HFF-Myc (cell line): ENCODE measurements around the gene HSF2.

ENCODE experiments used
- DNase-seq: peaks from one replicate; pipeline ENCODE4 v3.0.0-alpha.2; 2011; ENCODE audit warnings: low read depth; ENCODE audit errors: extremely low read depth
- H3K4me3 ChIP-seq: replicated peaks from 2 replicates; pipeline ENCODE4 v1.5.1; 2011; ENCODE audit warnings: low read depth, mild to moderate bottlenecking, control low read depth, low read length
- TF ChIP-seq, protein P1 (sequence below): IDR thresholded peaks from 2 replicates; pipeline ENCODE4 v1.5.1; 2012; ENCODE audit warnings: mild to moderate bottlenecking, low read depth, low read length, control low read depth; ENCODE audit errors: missing control alignments

HSF2 gene

DNA sequence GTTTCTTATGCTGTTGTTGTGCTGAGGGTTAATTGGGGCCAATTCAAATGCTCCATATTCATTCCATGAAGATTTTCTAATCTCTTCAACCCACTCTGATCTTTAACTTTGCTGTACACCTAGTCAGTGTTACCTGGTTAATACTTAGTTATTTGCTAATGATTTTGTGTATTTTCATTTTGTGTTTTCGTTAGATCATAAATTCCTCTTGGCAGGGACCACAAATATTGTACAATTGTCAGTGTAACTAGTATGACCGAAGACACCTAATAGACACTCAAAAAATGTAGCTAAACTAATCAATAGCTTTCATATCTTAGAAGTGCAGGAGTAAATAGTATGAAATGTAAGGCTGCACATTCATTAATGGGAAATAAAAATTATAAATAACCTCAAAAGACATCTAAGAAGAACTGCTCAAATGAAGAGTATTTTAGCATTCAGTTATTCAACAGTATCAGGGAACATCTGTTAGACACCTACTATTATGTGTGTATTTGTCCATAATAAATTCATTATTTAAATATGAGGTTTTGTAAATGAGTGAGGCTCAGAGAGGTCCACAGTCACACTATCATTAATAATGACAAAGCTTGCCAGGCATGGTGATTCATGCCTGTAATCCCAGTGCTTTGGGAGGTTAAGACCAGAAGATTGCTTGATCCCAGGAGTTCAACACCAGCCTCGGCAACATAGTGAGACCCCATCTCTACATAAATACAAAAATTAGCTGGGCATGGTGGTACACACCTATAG, 13.4 kb upstream of the HSF2 start:
- TF ChIP-seq, protein P1, sequence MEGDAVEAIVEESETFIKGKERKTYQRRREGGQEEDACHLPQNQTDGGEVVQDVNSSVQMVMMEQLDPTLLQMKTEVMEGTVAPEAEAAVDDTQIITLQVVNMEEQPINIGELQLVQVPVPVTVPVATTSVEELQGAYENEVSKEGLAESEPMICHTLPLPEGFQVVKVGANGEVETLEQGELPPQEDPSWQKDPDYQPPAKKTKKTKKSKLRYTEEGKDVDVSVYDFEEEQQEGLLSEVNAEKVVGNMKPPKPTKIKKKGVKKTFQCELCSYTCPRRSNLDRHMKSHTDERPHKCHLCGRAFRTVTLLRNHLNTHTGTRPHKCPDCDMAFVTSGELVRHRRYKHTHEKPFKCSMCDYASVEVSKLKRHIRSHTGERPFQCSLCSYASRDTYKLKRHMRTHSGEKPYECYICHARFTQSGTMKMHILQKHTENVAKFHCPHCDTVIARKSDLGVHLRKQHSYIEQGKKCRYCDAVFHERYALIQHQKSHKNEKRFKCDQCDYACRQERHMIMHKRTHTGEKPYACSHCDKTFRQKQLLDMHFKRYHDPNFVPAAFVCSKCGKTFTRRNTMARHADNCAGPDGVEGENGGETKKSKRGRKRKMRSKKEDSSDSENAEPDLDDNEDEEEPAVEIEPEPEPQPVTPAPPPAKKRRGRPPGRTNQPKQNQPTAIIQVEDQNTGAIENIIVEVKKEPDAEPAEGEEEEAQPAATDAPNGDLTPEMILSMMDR, result no peak
- no peak for DNase-seq
- no peak overlapping the region for H3K4me3 ChIP-seq

DNA sequence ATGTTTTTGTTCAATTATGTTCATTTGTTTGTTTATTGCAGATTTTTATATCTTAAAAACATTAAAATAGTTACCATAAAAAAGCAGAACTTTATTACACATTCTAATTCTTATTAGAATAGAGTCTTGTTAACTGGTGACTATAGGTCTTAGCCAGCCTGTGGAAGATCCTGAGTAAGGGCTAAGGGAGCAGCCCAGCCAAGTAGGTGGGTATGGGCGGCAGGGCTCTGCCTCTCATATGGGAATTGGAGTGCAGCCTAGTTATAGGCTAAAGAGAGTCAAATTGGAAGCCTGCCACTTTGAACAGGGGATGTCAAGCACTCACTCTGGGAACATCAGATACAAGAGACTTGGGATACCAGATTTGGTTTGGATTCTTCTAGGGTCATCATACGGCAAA, 10.5 kb upstream of the HSF2 start:
- TF ChIP-seq, protein P1, result no peak
- H3K4me3 ChIP-seq, result no peak overlapping the region

DNA sequence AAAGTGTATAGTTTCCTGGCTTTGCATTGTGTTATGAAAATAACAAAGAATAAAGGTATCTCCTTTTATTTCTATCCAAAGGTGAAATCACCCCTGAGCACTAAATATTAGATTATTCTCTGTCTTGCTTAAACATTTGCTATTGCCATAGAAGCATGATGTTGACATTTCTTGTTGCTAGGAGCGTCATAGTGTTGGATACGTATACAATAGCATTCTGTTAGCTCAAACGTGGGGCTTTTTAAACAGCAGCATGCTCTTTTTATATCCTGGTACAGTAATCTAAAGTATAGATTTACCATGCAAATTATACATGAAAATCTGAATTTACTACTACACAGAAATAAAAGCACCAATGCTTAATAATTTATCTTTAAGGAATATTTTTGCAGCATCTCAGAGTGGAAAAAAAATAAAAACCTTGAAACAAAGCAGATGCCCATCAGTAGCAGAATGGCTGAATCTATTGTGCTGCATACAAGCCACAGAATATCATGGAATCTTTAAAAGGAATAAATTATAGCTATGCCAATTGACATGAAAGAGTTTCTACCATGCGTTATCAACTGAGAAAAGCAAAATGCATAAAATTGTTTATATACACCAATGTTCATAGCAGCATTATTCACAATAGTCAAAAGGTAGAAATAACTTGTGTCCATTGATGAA, 9.6 kb upstream of the HSF2 start:
- DNase-seq, result peak; percentile 7
- H3K4me3 ChIP-seq, result no peak overlapping the region
- TF ChIP-seq, protein P1, result no peak

More for the DNA sequence above, 10.5 kb upstream of the HSF2 start:
- DNase-seq, result no peak

DNA sequence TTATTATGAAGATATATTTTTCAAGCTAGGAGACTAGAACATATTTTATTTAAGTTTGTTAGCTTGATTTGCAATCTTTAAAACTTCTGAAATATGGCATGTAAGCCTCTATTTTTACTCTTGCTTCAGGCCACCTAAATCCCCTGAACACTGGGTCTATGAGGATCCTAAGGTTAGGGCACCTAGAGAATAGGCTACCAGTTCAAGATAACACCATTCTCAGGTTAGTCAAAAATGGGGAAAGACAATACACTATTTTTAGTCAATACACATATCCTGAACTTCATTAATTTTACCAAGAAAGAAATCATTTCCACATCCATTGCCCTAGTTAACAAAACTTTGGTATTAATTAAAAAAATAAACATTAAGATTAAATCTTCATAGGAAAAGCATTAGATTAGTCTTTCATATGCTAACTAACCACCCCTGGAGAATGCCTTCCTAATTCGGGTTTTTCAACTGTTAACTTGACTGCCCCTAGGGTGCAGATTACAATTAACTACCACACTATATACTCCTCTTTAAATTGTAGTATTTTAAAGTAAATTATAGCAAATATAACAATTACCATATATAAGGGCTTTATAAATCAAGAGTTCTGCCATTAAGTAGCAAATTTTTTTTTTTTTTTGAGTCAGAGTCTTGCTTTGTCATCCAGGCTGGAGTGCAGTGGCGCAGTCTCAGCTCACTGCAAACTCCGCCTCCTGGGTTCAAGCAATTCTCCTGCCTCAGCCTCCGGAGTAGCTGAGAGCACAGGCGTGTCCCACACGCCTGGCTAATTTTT, 6.7 kb upstream of the HSF2 start:
- TF ChIP-seq, protein P1, result no peak
- no peak overlapping the region for H3K4me3 ChIP-seq
- DNase-seq, result no peak

DNA sequence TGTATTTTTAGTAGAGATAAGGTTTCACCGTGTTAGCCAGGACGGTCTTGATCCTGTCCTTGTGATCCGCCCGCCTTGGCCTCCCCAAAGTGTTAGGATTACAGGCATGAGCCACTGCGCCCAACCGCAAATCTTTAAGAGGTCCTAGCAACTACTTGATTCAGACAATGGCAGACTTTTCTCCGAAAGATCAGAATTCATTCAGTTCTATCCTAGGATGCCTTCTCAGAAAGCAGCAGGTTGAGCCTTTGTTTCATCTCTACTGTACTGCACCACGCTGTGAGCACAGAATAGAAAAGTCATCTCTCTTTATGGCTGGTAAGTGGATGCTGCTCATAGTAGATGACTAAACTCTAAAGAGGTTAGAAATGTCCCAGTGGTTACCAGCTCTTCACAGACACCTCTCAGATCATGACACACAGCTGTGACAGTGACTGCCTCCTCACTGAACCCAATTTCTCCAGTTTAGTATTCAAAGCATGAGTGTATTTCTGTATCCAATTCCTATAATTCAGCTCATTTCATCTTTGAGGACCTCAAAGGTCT, 6.0 kb upstream of the HSF2 start:
- DNase-seq, result no peak
- TF ChIP-seq, protein P1, result no peak
- H3K4me3 ChIP-seq, result no peak overlapping the region

DNA sequence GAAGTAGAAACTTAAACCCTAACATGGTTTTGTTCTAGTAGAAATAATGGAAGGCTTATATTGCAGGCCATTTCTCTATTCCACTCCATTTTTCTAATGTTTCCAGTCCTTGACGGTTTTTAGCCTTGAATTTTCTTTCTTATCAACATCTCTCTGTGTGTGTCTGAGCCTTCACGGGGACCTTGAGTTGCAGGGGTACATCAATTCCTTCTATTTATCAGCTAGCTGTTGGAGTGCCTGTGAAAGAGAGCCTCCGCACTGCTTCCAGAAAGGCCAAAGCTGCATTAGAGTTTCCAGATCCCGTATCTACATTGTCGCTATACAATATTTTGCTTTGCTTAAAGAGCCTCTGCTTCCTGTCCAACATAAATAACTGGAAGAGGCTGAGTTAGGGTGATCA, 5.4 kb upstream of the HSF2 start:
- TF ChIP-seq, protein P1, result no peak
- DNase-seq, result no peak
- H3K4me3 ChIP-seq, result no peak overlapping the region
